Subcutaneous abdominal adipose tissue (tissue), 5 donors: ENCODE data around the gene MROH7.
A peak's percentile ranks its signal among the peaks of the same experiment; 100 is the strongest.

Experiments
- H3K27ac ChIP-seq: one replicate; pipeline ENCODE4 v1.7.0; 2013; ENCODE audit warnings: low read depth, mild to moderate bottlenecking, inconsistent platforms, low read length, moderate library complexity
- H3K27me3 ChIP-seq, 5 donors: one replicate each; pipeline ENCODE4 v1.7.0; 2013; ENCODE audit warnings: low read length in 5 of 5, inconsistent platforms in 1 of 5; ENCODE audit not compliant: control insufficient read depth in 5 of 5, insufficient read depth in 4 of 5
- H3K36me3 ChIP-seq, 5 donors: one replicate each; pipeline ENCODE4 v1.7.0; 2013; ENCODE audit warnings: low read length in 5 of 5; ENCODE audit not compliant: control insufficient read depth in 5 of 5, insufficient read depth in 5 of 5
- H3K4me1 ChIP-seq, 5 donors: one replicate each; pipeline ENCODE4 v1.7.0; 2013; ENCODE audit warnings: low read length in 5 of 5, mild to moderate bottlenecking in 3 of 5, moderate library complexity in 1 of 5; ENCODE audit not compliant: control insufficient read depth in 5 of 5, insufficient read depth in 5 of 5
- H3K4me3 ChIP-seq, 5 donors: one replicate each; pipeline ENCODE4 v1.7.0; 2013; ENCODE audit warnings: low read length in 5 of 5, low read depth in 1 of 5
- H3K9ac ChIP-seq, 5 donors: one replicate each; pipeline ENCODE4 v1.7.0; 2013; ENCODE audit warnings: low read length in 5 of 5, mild to moderate bottlenecking in 4 of 5, moderate library complexity in 3 of 5
- H3K9me3 ChIP-seq, 5 donors: one replicate each; pipeline ENCODE4 v1.7.0; 2013; ENCODE audit warnings: low read length in 5 of 5; ENCODE audit not compliant: control insufficient read depth in 5 of 5
- donor health status: healthy.
- donor health status: healthy.
- donor health status: healthy.
- donor health status: healthy.
- donor health status: healthy.

MROH7 gene

DNA sequence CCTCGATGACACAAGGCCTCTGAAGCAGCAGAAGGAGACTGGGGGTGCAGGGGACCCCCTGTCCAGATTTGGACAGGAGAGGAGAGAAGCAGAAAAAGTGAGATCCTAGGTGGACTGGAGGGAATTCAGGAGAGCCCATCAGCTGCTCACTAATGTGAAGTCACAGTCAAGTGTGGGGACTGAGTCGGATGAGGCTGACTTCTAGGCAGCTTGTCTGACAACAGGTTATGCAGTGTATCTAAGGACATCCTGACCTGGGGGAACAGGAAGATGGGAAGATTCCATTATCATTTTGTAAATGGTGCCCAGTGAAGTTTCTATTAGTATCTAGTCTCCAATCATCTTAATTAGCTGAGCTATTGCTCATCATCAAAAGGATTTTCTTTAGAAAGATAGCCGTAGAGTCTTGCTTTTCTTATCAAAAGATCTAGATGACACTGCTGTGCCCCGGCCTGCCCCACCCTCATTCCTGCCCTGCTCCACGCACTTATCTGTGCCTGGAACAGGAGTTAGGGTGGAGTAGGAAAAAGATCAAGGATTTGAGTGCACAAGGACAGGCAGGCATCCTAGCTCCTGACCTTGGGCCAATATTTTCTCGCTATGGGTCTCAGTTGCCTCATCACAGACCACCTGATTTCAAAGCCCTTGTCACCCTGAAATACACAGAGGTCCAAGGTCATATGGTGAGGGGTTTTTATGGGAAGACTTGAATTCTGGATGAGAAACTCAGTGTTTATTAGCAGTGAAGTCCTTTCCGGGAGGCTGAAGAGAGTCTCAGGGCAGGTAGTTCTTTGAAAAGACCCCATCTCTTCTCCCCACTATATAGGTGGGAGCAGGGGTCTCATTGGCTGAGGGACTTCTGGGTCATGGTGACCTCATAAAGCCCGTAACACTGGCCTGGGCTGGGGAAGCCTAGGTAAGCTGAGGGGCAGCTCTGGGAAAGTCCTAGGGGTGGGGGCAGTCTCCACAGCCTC is at the start of gene MROH7:
MROH7 (plus strand) TSS at position 924 of the 974 bp plus-strand sequence. CDS start 11,141 bp downstream, outside the sequence.
- H3K27ac ChIP-seq = no peak within 1 kb of the TSS
- H3K9me3 ChIP-seq = peaks cover 0 to 17% (median 11%) of the 10 kb centered on the region in 5 donors

DNA sequence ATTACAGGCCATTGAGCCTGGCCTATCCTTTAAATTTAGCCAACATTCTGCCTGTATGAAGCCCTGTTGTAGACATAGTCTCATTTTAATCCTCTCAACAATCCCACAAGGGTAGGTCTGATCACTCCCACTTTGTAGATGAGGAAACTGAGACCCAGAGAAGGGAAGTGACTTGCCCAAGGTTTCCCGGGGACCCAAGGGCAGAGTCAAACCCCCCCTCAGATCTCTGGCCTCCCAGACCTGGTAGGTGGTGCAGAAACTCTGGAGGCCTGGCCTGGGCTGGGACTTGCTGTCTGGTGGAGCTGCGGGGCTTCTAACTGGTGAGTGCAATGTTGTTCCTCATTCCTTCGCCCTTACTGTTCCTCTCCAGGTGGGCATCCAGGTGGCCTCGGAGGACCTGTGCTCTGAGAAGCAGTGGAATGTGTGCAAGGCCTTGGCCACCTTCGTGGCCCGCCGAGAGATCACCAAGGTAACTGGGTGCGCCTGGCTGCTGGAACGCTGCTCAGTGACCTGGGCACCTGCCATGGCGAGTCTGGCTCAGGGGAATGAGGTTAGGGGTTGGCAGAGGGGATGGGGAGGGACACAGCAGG is 47.9 kb upstream of the MROH7 start:
- Histone ChIP-seq H3K27me3 (no peaks in the 10 kb centered on the region), H3K27ac (no peak overlapping the region), H3K4me1 (no peaks in the 10 kb centered on the region), H3K4me3 (no peak overlapping the region), H3K9me3 (no peaks in the 10 kb centered on the region), H3K36me3 (no peaks in the 10 kb centered on the region), H3K9ac (no peak overlapping the region)

More for the DNA sequence above, at the start of gene MROH7:
- no peak within 1 kb of the TSS for H3K4me3 ChIP-seq
- peaks cover 0 to 9% (median 5%) of the 10 kb centered on the region in 5 donors for H3K4me1 ChIP-seq
- no peaks in the 10 kb centered on the region for H3K36me3 ChIP-seq
- peaks cover 0 to 3% (median 0%) of the 10 kb centered on the region in 5 donors for H3K27me3 ChIP-seq
- H3K9ac ChIP-seq = no peak within 1 kb of the TSS

DNA sequence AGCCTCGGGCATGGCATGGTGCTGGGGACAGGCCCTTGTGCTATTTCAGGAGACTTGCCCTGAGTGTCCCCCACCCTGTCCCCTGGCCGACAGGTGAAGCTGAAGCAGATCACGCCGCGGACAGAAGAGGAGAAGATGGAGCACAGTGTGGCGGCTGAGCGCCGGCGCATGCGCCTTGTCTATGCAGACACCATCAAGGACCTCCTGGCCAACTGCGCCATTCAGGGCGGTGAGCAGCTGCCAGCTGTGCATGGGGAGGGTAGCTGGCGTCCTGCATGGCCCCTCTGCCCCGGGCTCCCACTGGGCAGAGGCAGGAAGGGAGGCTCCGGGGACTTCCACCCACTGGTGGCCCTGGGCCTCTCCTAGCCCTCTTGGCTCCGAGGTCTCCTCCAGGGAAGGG is 47.1 kb upstream of the MROH7 start:
- Histone ChIP-seq H3K27me3 (no peaks in the 10 kb centered on the region), H3K9ac (no peak overlapping the region), H3K4me3 (no peak overlapping the region), H3K27ac (no peak overlapping the region), H3K36me3 (no peaks in the 10 kb centered on the region), H3K4me1 (no peaks in the 10 kb centered on the region), H3K9me3 (no peaks in the 10 kb centered on the region)

DNA sequence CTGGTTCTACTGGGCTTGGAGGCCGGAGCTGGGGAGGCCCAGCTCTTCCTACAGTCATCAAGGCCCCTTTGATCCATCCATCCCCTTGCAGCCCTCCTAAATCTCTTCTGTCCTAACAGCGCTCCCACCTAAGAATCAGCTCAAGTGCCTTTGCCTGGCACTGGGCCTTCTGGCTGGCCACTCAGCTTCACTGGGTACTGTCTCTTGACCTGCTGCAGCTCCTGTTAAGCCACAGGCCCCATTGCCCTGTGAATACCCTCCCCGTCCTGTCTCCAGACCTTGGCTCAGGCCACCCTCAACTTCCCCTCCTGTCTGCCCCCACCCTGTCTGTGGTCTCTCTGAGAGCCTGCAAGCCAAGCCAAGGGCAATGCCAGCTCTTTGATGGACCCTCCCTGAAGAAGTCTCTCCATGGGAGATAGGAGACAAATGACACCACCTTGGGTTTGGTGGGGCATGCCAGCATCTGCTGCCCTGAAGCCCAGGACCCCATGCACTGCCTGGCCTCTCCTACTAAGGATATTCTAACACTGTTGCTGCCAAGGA is 45.6 kb upstream of the MROH7 start:
- Histone ChIP-seq H3K27ac (no peak overlapping the region), H3K36me3 (no peaks in the 10 kb centered on the region)

DNA sequence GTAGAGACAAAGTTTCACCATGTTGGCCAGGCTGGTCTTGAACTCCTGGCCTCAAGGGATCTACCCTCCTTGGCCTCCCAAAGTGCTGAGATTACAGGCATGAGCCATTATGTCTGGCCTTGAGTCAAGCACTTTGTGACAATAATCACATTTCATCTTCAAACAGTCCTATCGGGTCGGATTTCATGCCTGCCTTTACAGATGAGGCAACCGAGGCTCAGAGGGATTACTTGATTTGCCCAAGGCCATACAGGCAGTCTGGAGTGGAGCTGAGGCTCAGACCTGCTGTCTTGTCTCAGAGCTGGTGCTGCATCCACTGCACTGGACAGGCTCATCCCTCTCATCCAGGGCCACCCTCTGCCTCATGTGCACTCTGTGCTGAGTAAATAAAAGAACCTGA is 44.8 kb upstream of the MROH7 start:
- Histone ChIP-seq H3K9ac (peak overlapping the region in 1 of 5 donors; percentile 53), H3K4me1 (no peaks in the 10 kb centered on the region), H3K36me3 (no peaks in the 10 kb centered on the region), H3K9me3 (no peaks in the 10 kb centered on the region), H3K4me3 (no peak overlapping the region), H3K27me3 (no peaks in the 10 kb centered on the region), H3K27ac (no peak overlapping the region)

More for the DNA sequence above, 45.6 kb upstream of the MROH7 start:
- no peak overlapping the region for H3K4me3 ChIP-seq
- H3K27me3 ChIP-seq = no peaks in the 10 kb centered on the region
- no peaks in the 10 kb centered on the region for H3K9me3 ChIP-seq
- H3K9ac ChIP-seq = no peak overlapping the region
- no peaks in the 10 kb centered on the region for H3K4me1 ChIP-seq

DNA sequence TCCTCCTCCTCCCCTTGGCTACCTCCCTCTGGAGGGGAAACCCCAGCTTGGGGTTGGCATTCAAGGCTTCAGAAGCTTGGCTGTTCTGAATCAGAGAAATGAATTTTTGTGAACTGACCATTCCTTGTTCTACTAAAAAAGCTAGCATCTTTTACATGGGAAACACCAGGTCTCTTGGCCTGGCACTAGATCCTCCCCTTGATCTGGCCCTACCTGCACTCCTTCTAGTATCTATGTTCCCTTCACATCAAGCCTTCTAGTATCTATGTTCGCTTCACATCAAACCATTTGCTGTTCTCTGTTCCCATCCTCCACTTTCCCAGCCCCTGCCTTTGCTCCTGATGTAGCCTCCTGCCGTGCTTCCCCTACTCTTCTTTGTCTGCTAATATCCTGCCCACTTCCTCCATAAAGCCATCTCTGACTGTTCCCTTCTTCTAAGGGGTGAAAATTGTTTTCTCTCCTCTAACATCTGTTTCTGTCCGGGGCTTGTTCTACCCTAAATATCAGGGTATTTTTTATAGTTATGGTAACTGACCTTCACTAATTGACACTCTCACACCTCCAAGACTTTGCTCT is 44.0 kb upstream of the MROH7 start:
- H3K27ac ChIP-seq = no peak overlapping the region
- H3K27me3 ChIP-seq = no peaks in the 10 kb centered on the region
- H3K9me3 ChIP-seq = no peaks in the 10 kb centered on the region
- H3K4me1 ChIP-seq = no peaks in the 10 kb centered on the region
- H3K9ac ChIP-seq = no peak overlapping the region
- H3K36me3 ChIP-seq = no peaks in the 10 kb centered on the region
- no peak overlapping the region for H3K4me3 ChIP-seq

DNA sequence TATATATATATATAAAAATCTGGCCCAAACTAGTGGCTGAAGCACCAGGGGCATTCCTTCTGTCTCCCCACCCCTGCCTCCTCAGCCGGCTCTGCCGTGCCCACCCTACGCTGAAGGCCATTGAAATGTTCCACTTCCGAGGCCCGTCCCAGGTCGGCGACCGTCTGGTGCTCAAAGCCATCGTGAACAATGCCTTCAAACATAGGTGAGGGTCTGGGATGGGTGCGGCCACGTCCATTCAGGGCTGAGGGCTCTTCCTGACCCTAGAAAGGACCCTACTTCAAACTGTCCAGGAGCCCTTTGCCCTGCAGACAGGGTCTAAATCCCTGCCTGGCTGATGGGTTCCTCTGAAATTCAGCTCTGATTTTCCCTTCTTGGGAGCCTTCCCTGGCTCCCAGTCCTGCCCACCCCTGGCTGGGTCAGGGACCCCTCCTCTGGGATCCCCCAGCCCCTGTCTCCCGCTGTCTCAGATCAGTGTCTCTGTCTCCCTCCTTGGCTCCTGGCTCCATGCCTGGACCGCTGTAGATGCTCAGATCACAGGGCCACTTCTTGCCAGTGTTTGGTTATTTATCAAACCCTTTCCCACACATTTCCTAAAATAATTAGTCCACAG is 42.3 kb upstream of the MROH7 start:
- H3K9ac ChIP-seq = no peak overlapping the region
- H3K27me3 ChIP-seq = no peaks in the 10 kb centered on the region
- H3K9me3 ChIP-seq = no peaks in the 10 kb centered on the region
- H3K27ac ChIP-seq = no peak overlapping the region
- H3K36me3 ChIP-seq = no peaks in the 10 kb centered on the region
- no peak overlapping the region for H3K4me3 ChIP-seq
- H3K4me1 ChIP-seq = no peaks in the 10 kb centered on the region

DNA sequence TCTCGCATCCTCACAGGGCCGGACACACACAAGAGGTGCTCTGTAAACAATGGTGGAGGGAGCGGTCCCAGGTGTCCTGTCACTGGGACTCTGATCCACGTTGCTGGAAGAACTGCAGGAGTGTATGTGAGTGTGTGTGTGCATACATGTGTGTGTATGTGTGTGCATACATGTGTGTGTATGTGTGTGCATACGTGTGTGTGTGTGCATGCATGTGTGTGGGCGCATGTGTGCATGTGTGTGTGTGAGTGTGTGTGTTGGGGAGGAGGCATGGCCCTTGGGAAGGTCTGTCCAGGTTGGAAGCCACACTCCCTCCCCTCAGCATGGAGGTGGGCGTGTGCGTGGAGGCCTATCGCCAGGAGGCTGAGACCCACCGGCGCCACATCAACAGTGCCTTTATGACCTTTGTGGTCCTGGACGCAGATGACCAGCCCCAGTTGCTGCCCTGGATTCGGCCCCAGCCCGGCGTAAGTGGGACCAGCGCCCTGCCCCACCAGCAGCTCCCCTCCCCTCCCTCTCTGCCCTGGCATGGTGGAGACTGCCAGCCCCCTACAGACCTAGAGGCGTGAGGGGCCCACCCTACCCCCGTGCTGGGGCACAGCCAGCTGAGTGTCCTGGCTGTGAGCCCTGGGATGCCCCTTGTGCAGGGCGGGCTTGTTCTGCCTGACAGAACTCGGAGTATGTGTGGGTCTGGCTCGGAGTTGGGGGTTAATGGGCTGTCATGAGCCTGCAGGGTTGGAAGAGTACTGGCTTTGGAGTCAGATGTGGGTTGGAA is 40.5 kb upstream of the MROH7 start:
- no peak overlapping the region for H3K4me3 ChIP-seq
- H3K9ac ChIP-seq = no peak overlapping the region
- H3K4me1 ChIP-seq = no peaks in the 10 kb centered on the region
- no peaks in the 10 kb centered on the region for H3K9me3 ChIP-seq
- no peaks in the 10 kb centered on the region for H3K27me3 ChIP-seq
- H3K36me3 ChIP-seq = no peaks in the 10 kb centered on the region
- no peak overlapping the region for H3K27ac ChIP-seq

DNA sequence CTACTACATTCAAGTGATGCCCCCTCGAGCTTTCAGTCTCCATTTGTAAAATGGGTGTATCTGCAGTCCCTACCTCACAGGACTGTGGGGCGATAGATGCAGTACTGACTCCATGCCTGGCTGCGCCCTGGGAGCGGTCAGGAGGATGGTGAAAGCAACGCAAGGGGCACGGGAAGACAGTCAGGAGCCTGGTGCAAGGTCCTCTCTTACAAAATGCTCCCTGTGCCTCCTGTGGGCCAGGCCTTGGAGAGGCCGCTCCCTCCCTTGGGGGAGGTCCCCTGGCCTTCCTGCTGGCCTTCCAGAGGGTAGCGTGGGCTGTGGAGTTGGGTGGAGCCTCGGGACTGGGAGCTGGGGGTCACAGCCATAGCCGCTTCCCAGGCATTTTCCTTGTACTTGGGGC is 39.9 kb upstream of the MROH7 start:
- Histone ChIP-seq H3K4me3 (no peak overlapping the region), H3K27ac (no peak overlapping the region), H3K36me3 (no peaks in the 10 kb centered on the region), H3K27me3 (no peaks in the 10 kb centered on the region), H3K9me3 (no peaks in the 10 kb centered on the region), H3K9ac (no peak overlapping the region), H3K4me1 (no peaks in the 10 kb centered on the region)
